Right cardiac atrium (tissue), 5 donors: ENCODE results near the gene SLC66A2. TPM values are rescaled to one million over a fixed set of nuclear protein-coding genes. Genes with fewer than 3 reads are reported as not detected.
"Not testable (repeated sequence)": the region's sequence is repeated elsewhere in the genome, so short reads cannot be mapped to it uniquely, and the experiment has no call there.

ENCODE experiments used
- ATAC-seq, 2 donors: fragments of 200-7000 bp; cut with Tn5 transposase; one replicate each; pipeline versions ENCODE4 v1.8.0 to v1.9.1; 2020; ENCODE audit warnings: moderate library complexity in 2 of 2, mild to moderate bottlenecking in 1 of 2
- DNase-seq, 3 donors: peaks; one replicate each; pipeline ENCODE4 v3.0.0-alpha.2; 2020
- H3K27ac ChIP-seq: one replicate; pipeline ENCODE4 v1.5.1; 2013; ENCODE audit warnings: mild to moderate bottlenecking, low read length, control low read depth, moderate library complexity
- H3K27me3 ChIP-seq: one replicate; pipeline ENCODE4 v1.6.1; 2013; ENCODE audit not compliant: control insufficient read depth, insufficient read depth
- H3K4me1 ChIP-seq: one replicate; pipeline ENCODE4 v1.6.1; 2013; ENCODE audit warnings: low read length; ENCODE audit not compliant: control insufficient read depth, insufficient read depth
- H3K4me3 ChIP-seq: one replicate; pipeline ENCODE4 v1.5.1; 2013; ENCODE audit warnings: low read length, control low read depth
- H3K9me3 ChIP-seq: one replicate; pipeline ENCODE4 v1.6.1; 2013; ENCODE audit warnings: low read length; ENCODE audit not compliant: control insufficient read depth
- WGBS: extraction: QIAGEN DNeasy Blood & Tissue Kit; methylation state at CpG from one replicate; pipeline ENCODE4 v1.1.7; 2013; 5-methylcytosine and 5-hydroxymethylcytosine counted together
- intact Hi-C, 4 donors: fragments of 100-400 bp; cut with DNase I; formaldehyde crosslinking; loops; one replicate each; pipeline versions ENCODE4 v1.11.0 to v1.14.0; 2022 to 2023
- long read RNA-seq, 4 donors: library from polyadenylated mRNA; unstranded; transcript quantifications; one replicate each; pipeline ENCODE4 v2.0.0, GENCODE V29; 2020 to 2021
- polyA plus RNA-seq: library from polyadenylated mRNA; stranded (reverse); fragments of 200-250 nt; gene quantifications from one replicate; pipeline ENCODE4 v1.2.3, GENCODE V29; 2013
- total RNA-seq, 4 donors: library from RNA; stranded (reverse); fragmentation: NEBNext Ultra II Directional; extraction: Animal tissue kit (Norgen Biotek cat#: 25700); gene quantifications; one replicate each; pipeline ENCODE4 v1.2.1, GENCODE V29; 2021
- donor health status: healthy with polysubstance abuse.
- donor health status: DM: no; HTN: yes; CAD: no.
- donor health status: DM: no; HTN: no; CAD: no.
- donor health status: DM: no; HTN: yes; CAD: no; lungs with severe emphysema.
- donor health status: DM: yes; HTN: yes; CAD: no.

Gene SLC66A2
- total RNA-seq (10 to 100 TPM; 24.7 to 40.0 (median 29.8) TPM), polyA plus RNA-seq (27.0 TPM)
- long read RNA-seq, donor 1, transcript PQLC1-202 (5 exons, 2,475 nt) = minor isoform, 27 of 139 reads
- long read RNA-seq, donor 1, transcript PQLC1-203 (6 exons, 2,555 nt) = major isoform, 55 of 139 reads
- long read RNA-seq, donor 1, transcript PQLC1-211 (4 exons, 1,247 nt) = minor isoform, 11 of 139 reads
- long read RNA-seq, donor 1, partial matches to known transcripts = 9 of 139 reads
- long read RNA-seq, donor 1, other reads (novel, unspliced or antisense) = 35 of 139 reads
- long read RNA-seq, donor 2, transcript PQLC1-203 (6 exons, 2,555 nt) = major isoform, 29 of 55 reads
- long read RNA-seq, donor 2, transcript PQLC1-202 (5 exons, 2,475 nt) = minor isoform, 8 of 55 reads
- long read RNA-seq, donor 2, partial matches to known transcripts = 3 of 55 reads
- long read RNA-seq, donor 2, other reads (novel, unspliced or antisense) = 13 of 55 reads
- long read RNA-seq, donor 3, partial matches to known transcripts = 3 of 13 reads
- long read RNA-seq, donor 3, other reads (novel, unspliced or antisense) = 10 of 13 reads
- long read RNA-seq, donor 4, transcript PQLC1-202 (5 exons, 2,475 nt) = minor isoform, 8 of 63 reads
- long read RNA-seq, donor 4, transcript PQLC1-203 (6 exons, 2,555 nt) = major isoform, 24 of 63 reads
- long read RNA-seq, donor 4, partial matches to known transcripts = 3 of 63 reads
- long read RNA-seq, donor 4, other reads (novel, unspliced or antisense) = 24 of 63 reads

GRCh38 chr18:79951545-79952455 lies at the start of gene SLC66A2:
Gene SLC66A2 (minus strand): TSS chr18:79951653. CDS start chr18:79950926, 727 bp downstream.
- peak within 1 kb of the TSS; percentile 99 for H3K4me3 ChIP-seq
- peaks cover 11% of the 10 kb centered on the region for H3K4me1 ChIP-seq
- no peaks in the 10 kb centered on the region for H3K9me3 ChIP-seq
- WGBS = under 1% methylated on average over 126 of the region's 126 CpGs
- intact Hi-C loops = no loop called here
- H3K27me3 ChIP-seq = no peaks in the 10 kb centered on the region
- DNase-seq (peak; percentile 93 to 98 (median 97)), ATAC-seq (peak; percentile 94 to 95)
- peak within 1 kb of the TSS; percentile 47 for H3K27ac ChIP-seq

GRCh38 chr18:80000877-80001276 lies 49.4 kb upstream of the SLC66A2 start:
- Histone ChIP-seq H3K27ac (no peak overlapping the region), H3K4me3 (no peak overlapping the region), H3K9me3 (no peaks in the 10 kb centered on the region), H3K4me1 (no peaks in the 10 kb centered on the region), H3K27me3 (no peaks in the 10 kb centered on the region)
- intact Hi-C loops = no loop called here
- no peak for DNase-seq
- no peak for ATAC-seq
- 77% methylated on average over 3 of the region's 3 CpGs for WGBS

GRCh38 chr18:79999701-80000100 lies 48.2 kb upstream of the SLC66A2 start:
- H3K4me1 ChIP-seq, intact Hi-C loops, H3K9me3 ChIP-seq, H3K4me3 ChIP-seq, DNase-seq, H3K27me3 ChIP-seq, H3K27ac ChIP-seq, ATAC-seq: not testable (repeated sequence)
- 84% methylated on average over 2 of the region's 2 CpGs for WGBS

- intact Hi-C loops = no loop called here
- Histone ChIP-seq H3K4me1 (no peaks in the 10 kb centered on the region), H3K4me3 (no peak overlapping the region), H3K27me3 (no peaks in the 10 kb centered on the region), H3K27ac (no peak overlapping the region), H3K9me3 (no peaks in the 10 kb centered on the region)
- DNase-seq (no peak), ATAC-seq (no peak)
- 84% methylated on average over 2 of the region's 2 CpGs for WGBS
These were observed 40.0 kb upstream of the SLC66A2 start for GRCh38 chr18:79991494-79991893.

GRCh38 chr18:79989195-79989497 lies 37.7 kb upstream of the SLC66A2 start:
- peak in 1 of 2 donors; percentile 20 for ATAC-seq

GRCh38 chr18:79988451-79989194 lies 37.2 kb upstream of the SLC66A2 start, which contains the start of gene TXNL4A:
Gene TXNL4A (minus strand): TSS chr18:79988563. CDS start chr18:79988392, 171 bp downstream.
- ATAC-seq (peak; percentile 99), DNase-seq (peak; percentile 90 to 97 (median 92))
- intact Hi-C loops = no loop called here
- Histone ChIP-seq H3K4me3 (peak within 1 kb of the TSS; percentile 52), H3K4me1 (no peaks in the 10 kb centered on the region), H3K27ac (peak within 1 kb of the TSS; percentile 94), H3K27me3 (no peaks in the 10 kb centered on the region), H3K9me3 (no peaks in the 10 kb centered on the region)
- WGBS = under 1% methylated on average over 71 of the region's 71 CpGs

More at GRCh38 chr18:79989195-79989497, 37.7 kb upstream of the SLC66A2 start:
- peak in 1 of 3 donors; percentile 59 for DNase-seq
- no peaks in the 10 kb centered on the region for H3K4me1 ChIP-seq
- peak overlapping the region; percentile 94 for H3K27ac ChIP-seq
- H3K4me3 ChIP-seq = peak overlapping the region; percentile 52
- no peaks in the 10 kb centered on the region for H3K27me3 ChIP-seq
- 45% methylated on average over 14 of the region's 14 CpGs for WGBS
- H3K9me3 ChIP-seq = no peaks in the 10 kb centered on the region
- intact Hi-C loops = no loop called here

- H3K4me1 ChIP-seq = no peaks in the 10 kb centered on the region
- H3K27me3 ChIP-seq = no peaks in the 10 kb centered on the region
- under 1% methylated on average over 48 of the region's 48 CpGs for WGBS
- ATAC-seq = peak; percentile 73 to 74
- H3K4me3 ChIP-seq = peak overlapping the region; percentile 52
- H3K9me3 ChIP-seq = no peaks in the 10 kb centered on the region
- DNase-seq = peak; percentile 65 to 82 (median 82)
- intact Hi-C loops = no loop called here
- H3K27ac ChIP-seq = peak overlapping the region; percentile 76
These were observed 36.6 kb upstream of the SLC66A2 start for GRCh38 chr18:79988071-79988450.

GRCh38 chr18:79987566-79987965 lies 36.1 kb upstream of the SLC66A2 start:
- H3K27ac ChIP-seq = no peak overlapping the region
- DNase-seq (no peak), ATAC-seq (no peak)
- no peaks in the 10 kb centered on the region for H3K27me3 ChIP-seq
- H3K9me3 ChIP-seq = no peaks in the 10 kb centered on the region
- under 1% methylated on average over 6 of the region's 6 CpGs for WGBS
- H3K4me1 ChIP-seq = peaks cover 3% of the 10 kb centered on the region
- intact Hi-C loops = no loop called here
- H3K4me3 ChIP-seq = peak overlapping the region; percentile 52

GRCh38 chr18:79986726-79987125 lies 35.3 kb upstream of the SLC66A2 start:
- Histone ChIP-seq H3K27ac (no peak overlapping the region), H3K9me3 (no peaks in the 10 kb centered on the region), H3K4me3 (peak overlapping the region; percentile 13), H3K4me1 (peaks cover 3% of the 10 kb centered on the region), H3K27me3 (no peaks in the 10 kb centered on the region)
- ATAC-seq = no peak
- intact Hi-C loops = no loop called here
- no peak for DNase-seq
- 40% methylated on average over 7 of the region's 7 CpGs for WGBS

- no peaks in the 10 kb centered on the region for H3K9me3 ChIP-seq
- ATAC-seq = no peak
- H3K4me3 ChIP-seq = no peak overlapping the region
- DNase-seq = no peak
- intact Hi-C loops = no loop called here
- WGBS = 90% methylated on average over 12 of the region's 12 CpGs
- H3K27ac ChIP-seq = no peak overlapping the region
- H3K27me3 ChIP-seq = no peaks in the 10 kb centered on the region
- H3K4me1 ChIP-seq = peaks cover 3% of the 10 kb centered on the region
These were observed 33.7 kb upstream of the SLC66A2 start for GRCh38 chr18:79985172-79985571.
